SK-N-SH (cell line): Measurements from ENCODE around the gene MYBPH. TPM values are rescaled to one million over a fixed set of nuclear protein-coding genes. Genes with fewer than 3 reads are reported as not detected.

Source experiments
- CTCF ChIA-PET: fragments of 300-600, 350-600 bp; formaldehyde crosslinking; extraction: SDS; loops from one replicate; lab custom pipeline; 2021; lab: Yijun Ruan, JAX
- POLR2A ChIA-PET: fragments of 350-600 bp; sonication (Branson Sonifier 250); formaldehyde crosslinking; extraction: SDS; loops from one replicate; lab custom pipeline; 2020; ENCODE audit warnings: antibody characterized with exemption, inconsistent platforms; lab: Yijun Ruan, JAX
- DNase-seq: peaks from one replicate; pipeline ENCODE4 v3.0.0; 2012
- H2AFZ ChIP-seq: fragments of 200-600 bp; sonication (generic); 2 replicates; pipeline ENCODE4 v1.8.1; 2016; ENCODE audit warnings: antibody characterized with exemption, mild to moderate bottlenecking, low read depth
- H3F3A ChIP-seq: fragments of 200-600 bp; sonication (generic); replicated peaks from 2 replicates; pipeline ENCODE3; 2016; ENCODE audit warnings: antibody characterized with exemption, mild to moderate bottlenecking; ENCODE audit not compliant: insufficient read depth
- H3K27ac ChIP-seq, 2 experiments: fragments of 200-500 bp in 1 of 2; fragments of 200-600 bp in 1 of 2; sonication (Bioruptor generic) in 1 of 2; sonication (generic), shearing (Covaris generic) in 1 of 2; 2 replicates each; pipeline versions ENCODE4 v1.5.1 to v1.6.1; 2014 to 2016; ENCODE audit warnings: low read depth in 2 of 2, inconsistent platforms in 1 of 2, low read length in 1 of 2, mild to moderate bottlenecking in 1 of 2, mixed read lengths in 1 of 2
- H3K27me3 ChIP-seq: fragments of 200-600 bp; sonication (generic), shearing (Covaris generic); 2 replicates; pipeline ENCODE4 v1.6.1; 2016; ENCODE audit warnings: mixed run types; ENCODE audit not compliant: insufficient read depth
- H3K36me3 ChIP-seq, 2 experiments: fragments of 200-500 bp in 1 of 2; fragments of 200-600 bp in 1 of 2; sonication (Bioruptor generic) in 1 of 2; sonication (generic) in 1 of 2; replicated peaks in 1 of 2; 2 replicates each; pipeline versions ENCODE3 to v1.5.1; 2014 to 2016; ENCODE audit warnings: low read length in 1 of 2, mild to moderate bottlenecking in 1 of 2; ENCODE audit not compliant: insufficient read depth in 2 of 2, control insufficient read depth in 1 of 2
- H3K4me1 ChIP-seq, 2 experiments: fragments of 200-500 bp in 1 of 2; fragments of 200-600 bp in 1 of 2; sonication (Bioruptor generic) in 1 of 2; sonication (generic), shearing (Covaris generic) in 1 of 2; 2 replicates each; pipeline versions ENCODE4 v1.5.1 to v1.6.1; 2014 to 2016; ENCODE audit warnings: low read depth in 1 of 2, low read length in 1 of 2, mixed run types in 1 of 2; ENCODE audit not compliant: insufficient read depth in 2 of 2, control insufficient read depth in 1 of 2
- H3K4me2 ChIP-seq: fragments of 200-600 bp; sonication (generic), shearing (Covaris generic); 2 replicates; pipeline ENCODE4 v1.6.1; 2017; ENCODE audit warnings: mixed run types
- H3K4me3 ChIP-seq, 2 experiments: fragments of 200-500 bp in 1 of 2; fragments of 200-600 bp in 1 of 2; sonication (Bioruptor generic) in 1 of 2; sonication (generic), shearing (Covaris generic) in 1 of 2; 2 replicates each; pipeline versions ENCODE4 v1.5.1 to v1.8.1; 2014 to 2016; ENCODE audit warnings: low read depth in 2 of 2, inconsistent platforms in 1 of 2, low read length in 1 of 2, mild to moderate bottlenecking in 1 of 2, mixed read lengths in 1 of 2, moderate library complexity in 1 of 2
- H3K79me2 ChIP-seq: fragments of 200-600 bp; sonication (generic); 2 replicates; pipeline ENCODE4 v1.8.1; 2017; ENCODE audit warnings: mild to moderate bottlenecking; ENCODE audit not compliant: insufficient read depth
- H3K9ac ChIP-seq: fragments of 200-600 bp; sonication (generic); 2 replicates; pipeline ENCODE4 v1.6.1; 2017; ENCODE audit warnings: mixed run types
- H3K9me2 ChIP-seq: fragments of 200-600 bp; sonication (generic); 2 replicates; pipeline ENCODE4 v1.6.1; 2017; ENCODE audit warnings: mixed run types
- H3K9me3 ChIP-seq: fragments of 200-600 bp; sonication (generic); 2 replicates; pipeline ENCODE4 v1.6.1; 2017; ENCODE audit warnings: mixed run types, mild to moderate bottlenecking, moderate library complexity
- H4K20me1 ChIP-seq: fragments of 200-600 bp; sonication (generic); 2 replicates; pipeline ENCODE4 v1.6.1; 2017; ENCODE audit warnings: mild to moderate bottlenecking, mixed run types; ENCODE audit not compliant: insufficient read depth
- EZH2phosphoT487 ChIP-seq: fragments of 200-600 bp; sonication (generic); IDR thresholded peaks from 2 replicates; pipeline ENCODE4 v1.6.1; 2017; ENCODE audit warnings: low read depth, mixed run types, mild to moderate bottlenecking, antibody characterized with exemption, moderate library complexity, borderline replicate concordance
- GABPA ChIP-seq: IDR thresholded peaks from 2 replicates; pipeline ENCODE4 v1.4.0; 2012; ENCODE audit warnings: low read depth, mild to moderate bottlenecking
- GATA2 ChIP-seq: sonication (generic); formaldehyde crosslinking; IDR thresholded peaks from 2 replicates; pipeline ENCODE4 v1.5.0; 2020; ENCODE audit warnings: mild to moderate bottlenecking, missing genetic modification reagents
- POLR2AphosphoS5 ChIP-seq: IDR thresholded peaks from 2 replicates; pipeline ENCODE4 v1.6.1; 2012; ENCODE audit warnings: low read depth, low read length
- RFX5 ChIP-seq: IDR thresholded peaks from 2 replicates; pipeline ENCODE4 v1.6.1; 2012; ENCODE audit warnings: mild to moderate bottlenecking, improper control_type of control experiment, low read length
- RXRA ChIP-seq: IDR thresholded peaks from 2 replicates; pipeline ENCODE4 v1.4.0; 2012; ENCODE audit warnings: low read depth, mild to moderate bottlenecking, borderline replicate concordance
- SIN3A ChIP-seq: IDR thresholded peaks from 2 replicates; pipeline ENCODE4 v1.6.1; 2012; ENCODE audit warnings: low read depth, mild to moderate bottlenecking, low read length, moderate library complexity, borderline replicate concordance
- TCF12 ChIP-seq: IDR thresholded peaks from 2 replicates; pipeline ENCODE4 v1.4.0; 2012
- whole genome bisulfite sequencing: methylation state at CpG from one replicate; pipeline ENCODE4 v1.1.6; 2017; ENCODE audit warnings: low lambda C conversion rate; 5-methylcytosine and 5-hydroxymethylcytosine counted together
- polyA plus RNA-seq, 3 experiments: library from polyadenylated mRNA; depleted of rRNA; stranded (reverse); fragments of >200 nt; gene quantifications; 2 replicates each; pipeline ENCODE4 v1.2.3, GENCODE V29; 2012
- TF ChIP-seq, protein P1 (sequence below): IDR thresholded peaks from 2 replicates; pipeline ENCODE4 v1.6.1; 2012; ENCODE audit warnings: mild to moderate bottlenecking, low read depth, low read length, moderate library complexity
- TF ChIP-seq, protein P2 (sequence below): IDR thresholded peaks from 2 replicates; pipeline ENCODE4 v1.4.0; 2012; ENCODE audit warnings: low read depth
- TF ChIP-seq, protein P3 (sequence below): IDR thresholded peaks from 2 replicates; pipeline ENCODE4 v1.4.0; 2012; ENCODE audit warnings: low read depth, borderline replicate concordance
- TF ChIP-seq, protein P4 (sequence below): fragments of 200-600 bp; sonication (generic); IDR thresholded peaks from 2 replicates; pipeline ENCODE4 v1.6.1; 2017; ENCODE audit warnings: antibody characterized with exemption, mild to moderate bottlenecking, moderate library complexity
- TF ChIP-seq, protein P5 (sequence below): IDR thresholded peaks from 2 replicates; pipeline ENCODE4 v1.4.0; 2012; ENCODE audit warnings: low read depth, borderline replicate concordance

MYBPH gene
- polyA plus RNA-seq, 1 of the 3 experiments (the other 2 are of a cell fraction) = 0.12 TPM

DNA sequence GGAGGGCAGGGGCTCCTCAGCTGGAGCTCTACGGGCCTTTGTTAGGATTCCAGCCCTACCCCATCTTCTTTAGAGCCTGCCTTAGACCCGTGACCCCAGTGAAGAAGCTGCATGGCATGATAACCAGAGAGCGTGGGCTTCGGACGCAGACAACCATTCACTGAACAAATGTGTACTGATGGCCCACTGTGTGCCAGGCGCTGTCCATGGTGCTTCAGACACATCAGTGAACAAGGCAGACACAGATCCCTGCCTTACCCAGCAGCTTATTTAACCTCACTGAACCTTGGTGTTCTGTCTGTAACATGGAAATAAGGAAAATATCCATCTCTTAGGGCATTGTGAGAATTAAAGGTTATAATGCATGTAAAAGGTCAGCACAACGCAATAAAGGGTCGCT lies 44.3 kb upstream of the MYBPH start:
- Histone ChIP-seq H3K79me2 (no peaks in the 10 kb centered on the region), H2AFZ (no peak overlapping the region), H3K9ac (no peak overlapping the region), H3K27ac (no peak overlapping the region), H3K4me1 (peaks cover 0 to 2% of the 10 kb centered on the region in 2 experiments; a peak in 1 of 4 replicates), H4K20me1 (no peaks in the 10 kb centered on the region), H3K27me3 (peaks cover 45% of the 10 kb centered on the region), H3F3A (no peaks in the 10 kb centered on the region), H3K4me3 (no peak overlapping the region), H3K36me3 (no peaks in the 10 kb centered on the region), H3K4me2 (no peak overlapping the region), H3K9me2 (no peaks in the 10 kb centered on the region), H3K9me3 (no peaks in the 10 kb centered on the region)
- no peak for TF ChIP-seq SIN3A
- TF ChIP-seq, protein P1, sequence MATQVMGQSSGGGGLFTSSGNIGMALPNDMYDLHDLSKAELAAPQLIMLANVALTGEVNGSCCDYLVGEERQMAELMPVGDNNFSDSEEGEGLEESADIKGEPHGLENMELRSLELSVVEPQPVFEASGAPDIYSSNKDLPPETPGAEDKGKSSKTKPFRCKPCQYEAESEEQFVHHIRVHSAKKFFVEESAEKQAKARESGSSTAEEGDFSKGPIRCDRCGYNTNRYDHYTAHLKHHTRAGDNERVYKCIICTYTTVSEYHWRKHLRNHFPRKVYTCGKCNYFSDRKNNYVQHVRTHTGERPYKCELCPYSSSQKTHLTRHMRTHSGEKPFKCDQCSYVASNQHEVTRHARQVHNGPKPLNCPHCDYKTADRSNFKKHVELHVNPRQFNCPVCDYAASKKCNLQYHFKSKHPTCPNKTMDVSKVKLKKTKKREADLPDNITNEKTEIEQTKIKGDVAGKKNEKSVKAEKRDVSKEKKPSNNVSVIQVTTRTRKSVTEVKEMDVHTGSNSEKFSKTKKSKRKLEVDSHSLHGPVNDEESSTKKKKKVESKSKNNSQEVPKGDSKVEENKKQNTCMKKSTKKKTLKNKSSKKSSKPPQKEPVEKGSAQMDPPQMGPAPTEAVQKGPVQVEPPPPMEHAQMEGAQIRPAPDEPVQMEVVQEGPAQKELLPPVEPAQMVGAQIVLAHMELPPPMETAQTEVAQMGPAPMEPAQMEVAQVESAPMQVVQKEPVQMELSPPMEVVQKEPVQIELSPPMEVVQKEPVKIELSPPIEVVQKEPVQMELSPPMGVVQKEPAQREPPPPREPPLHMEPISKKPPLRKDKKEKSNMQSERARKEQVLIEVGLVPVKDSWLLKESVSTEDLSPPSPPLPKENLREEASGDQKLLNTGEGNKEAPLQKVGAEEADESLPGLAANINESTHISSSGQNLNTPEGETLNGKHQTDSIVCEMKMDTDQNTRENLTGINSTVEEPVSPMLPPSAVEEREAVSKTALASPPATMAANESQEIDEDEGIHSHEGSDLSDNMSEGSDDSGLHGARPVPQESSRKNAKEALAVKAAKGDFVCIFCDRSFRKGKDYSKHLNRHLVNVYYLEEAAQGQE = peak; percentile 91
- ChIA-PET CTCF (interaction anchor here (0.6 to 23.6 kb wide), 5 partner anchors 12 to 180 kb away, joined by 3 to 602 read pairs (median 82); partner anchors contain the start of gene ADORA1), POLR2A (no interaction called here)
- WGBS = 45% methylated on average over 8 of the region's 8 CpGs
- DNase-seq = no peak

DNA sequence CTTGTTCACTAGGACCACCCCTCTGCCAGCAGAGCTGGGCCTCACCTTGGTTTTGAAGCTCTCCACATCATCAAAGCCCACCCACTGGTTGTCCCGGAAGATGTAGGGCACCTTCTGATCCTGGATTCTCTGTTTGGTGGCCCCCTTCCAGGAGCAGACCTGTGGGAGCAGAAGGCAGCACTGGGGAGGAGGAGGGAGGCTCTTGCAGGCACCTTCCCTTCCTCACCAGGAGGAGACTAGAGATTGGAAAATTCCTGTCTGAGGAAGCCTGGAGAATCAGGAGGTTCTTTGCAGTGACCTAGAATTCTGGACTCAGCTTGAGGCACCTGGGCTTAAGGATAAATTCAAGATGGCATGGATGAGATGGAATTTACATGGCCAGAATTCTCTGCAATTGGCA lies 43.5 kb upstream of the MYBPH start:
- Histone ChIP-seq H3K4me3 (no peak overlapping the region), H3K9ac (no peak overlapping the region), H2AFZ (no peak overlapping the region), H3K9me3 (no peaks in the 10 kb centered on the region), H3K4me1 (peaks cover 0 to 2% of the 10 kb centered on the region in 2 experiments; a peak in 1 of 4 replicates), H3K27me3 (peaks cover 38% of the 10 kb centered on the region), H3K4me2 (no peak overlapping the region), H3K27ac (no peak overlapping the region), H3K9me2 (no peaks in the 10 kb centered on the region), H3K36me3 (no peaks in the 10 kb centered on the region), H3F3A (no peaks in the 10 kb centered on the region), H3K79me2 (no peaks in the 10 kb centered on the region), H4K20me1 (no peaks in the 10 kb centered on the region)
- 13% methylated on average over 1 of the region's 1 CpG for WGBS
- ChIA-PET CTCF (interaction anchor here (1.3 to 23.6 kb wide), 5 partner anchors 49 to 180 kb away, joined by 3 to 602 read pairs (median 82); partner anchors contain the start of gene ADORA1), POLR2A (no interaction called here)
- DNase-seq = no peak
- TF ChIP-seq RXRA = no peak
- TF ChIP-seq SIN3A = no peak
- TF ChIP-seq EZH2phosphoT487 = no peak
- TF ChIP-seq POLR2AphosphoS5 = no peak
- TF ChIP-seq, protein P1 = no peak
- no peak for TF ChIP-seq GABPA
- TF ChIP-seq, protein P2, sequence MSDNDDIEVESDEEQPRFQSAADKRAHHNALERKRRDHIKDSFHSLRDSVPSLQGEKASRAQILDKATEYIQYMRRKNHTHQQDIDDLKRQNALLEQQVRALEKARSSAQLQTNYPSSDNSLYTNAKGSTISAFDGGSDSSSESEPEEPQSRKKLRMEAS = no peak
- no peak for TF ChIP-seq TCF12
- no peak for TF ChIP-seq GATA2 (CRISPR knock-in tag)
- TF ChIP-seq, protein P3, sequence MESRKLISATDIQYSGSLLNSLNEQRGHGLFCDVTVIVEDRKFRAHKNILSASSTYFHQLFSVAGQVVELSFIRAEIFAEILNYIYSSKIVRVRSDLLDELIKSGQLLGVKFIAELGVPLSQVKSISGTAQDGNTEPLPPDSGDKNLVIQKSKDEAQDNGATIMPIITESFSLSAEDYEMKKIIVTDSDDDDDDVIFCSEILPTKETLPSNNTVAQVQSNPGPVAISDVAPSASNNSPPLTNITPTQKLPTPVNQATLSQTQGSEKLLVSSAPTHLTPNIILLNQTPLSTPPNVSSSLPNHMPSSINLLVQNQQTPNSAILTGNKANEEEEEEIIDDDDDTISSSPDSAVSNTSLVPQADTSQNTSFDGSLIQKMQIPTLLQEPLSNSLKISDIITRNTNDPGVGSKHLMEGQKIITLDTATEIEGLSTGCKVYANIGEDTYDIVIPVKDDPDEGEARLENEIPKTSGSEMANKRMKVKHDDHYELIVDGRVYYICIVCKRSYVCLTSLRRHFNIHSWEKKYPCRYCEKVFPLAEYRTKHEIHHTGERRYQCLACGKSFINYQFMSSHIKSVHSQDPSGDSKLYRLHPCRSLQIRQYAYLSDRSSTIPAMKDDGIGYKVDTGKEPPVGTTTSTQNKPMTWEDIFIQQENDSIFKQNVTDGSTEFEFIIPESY = no peak
- no peak for TF ChIP-seq RFX5
- TF ChIP-seq, protein P4, sequence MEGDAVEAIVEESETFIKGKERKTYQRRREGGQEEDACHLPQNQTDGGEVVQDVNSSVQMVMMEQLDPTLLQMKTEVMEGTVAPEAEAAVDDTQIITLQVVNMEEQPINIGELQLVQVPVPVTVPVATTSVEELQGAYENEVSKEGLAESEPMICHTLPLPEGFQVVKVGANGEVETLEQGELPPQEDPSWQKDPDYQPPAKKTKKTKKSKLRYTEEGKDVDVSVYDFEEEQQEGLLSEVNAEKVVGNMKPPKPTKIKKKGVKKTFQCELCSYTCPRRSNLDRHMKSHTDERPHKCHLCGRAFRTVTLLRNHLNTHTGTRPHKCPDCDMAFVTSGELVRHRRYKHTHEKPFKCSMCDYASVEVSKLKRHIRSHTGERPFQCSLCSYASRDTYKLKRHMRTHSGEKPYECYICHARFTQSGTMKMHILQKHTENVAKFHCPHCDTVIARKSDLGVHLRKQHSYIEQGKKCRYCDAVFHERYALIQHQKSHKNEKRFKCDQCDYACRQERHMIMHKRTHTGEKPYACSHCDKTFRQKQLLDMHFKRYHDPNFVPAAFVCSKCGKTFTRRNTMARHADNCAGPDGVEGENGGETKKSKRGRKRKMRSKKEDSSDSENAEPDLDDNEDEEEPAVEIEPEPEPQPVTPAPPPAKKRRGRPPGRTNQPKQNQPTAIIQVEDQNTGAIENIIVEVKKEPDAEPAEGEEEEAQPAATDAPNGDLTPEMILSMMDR = no peak
- TF ChIP-seq, protein P5, sequence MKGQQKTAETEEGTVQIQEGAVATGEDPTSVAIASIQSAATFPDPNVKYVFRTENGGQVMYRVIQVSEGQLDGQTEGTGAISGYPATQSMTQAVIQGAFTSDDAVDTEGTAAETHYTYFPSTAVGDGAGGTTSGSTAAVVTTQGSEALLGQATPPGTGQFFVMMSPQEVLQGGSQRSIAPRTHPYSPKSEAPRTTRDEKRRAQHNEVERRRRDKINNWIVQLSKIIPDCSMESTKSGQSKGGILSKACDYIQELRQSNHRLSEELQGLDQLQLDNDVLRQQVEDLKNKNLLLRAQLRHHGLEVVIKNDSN = no peak
